GM19324 (cell line): ENCODE measurements around the gene ZNF580.

Experiments
- ATAC-seq: cut with Tn5 transposase; IDR thresholded peaks from one replicate; pipeline ENCODE4 v1.9.1; 2021; ENCODE audit warnings: mild to moderate bottlenecking, moderate library complexity; ENCODE audit not compliant: unreplicated experiment, low FRiP score

The ZNF580 gene

GRCh38 chr19:55640577-55641425 is at the start of gene ZNF580:
ZNF580 (plus strand) TSS chr19:55641002; CDS start chr19:55642509, 1,507 bp downstream.
- ATAC-seq, result peak; percentile 35

GRCh38 chr19:55591555-55591954 is 49.2 kb upstream of the ZNF580 start:
- ATAC-seq, result no peak

GRCh38 chr19:55592391-55593090 is 48.3 kb upstream of the ZNF580 start:
- ATAC-seq, result no peak

- ATAC-seq, result no peak
These were observed 47.6 kb upstream of the ZNF580 start for GRCh38 chr19:55593096-55593772.

GRCh38 chr19:55594996-55595545 is 45.7 kb upstream of the ZNF580 start:
- no peak for ATAC-seq

GRCh38 chr19:55596304-55596703 is 44.5 kb upstream of the ZNF580 start:
- no peak for ATAC-seq

GRCh38 chr19:55597501-55597921 is 43.3 kb upstream of the ZNF580 start:
- no peak for ATAC-seq

GRCh38 chr19:55598034-55598433 is 42.8 kb upstream of the ZNF580 start:
- ATAC-seq, result no peak

- ATAC-seq, result peak; percentile 36
These were observed 41.9 kb upstream of the ZNF580 start for GRCh38 chr19:55598719-55599467.

GRCh38 chr19:55599468-55599841 is 41.3 kb upstream of the ZNF580 start, which contains the start of gene FIZ1:
FIZ1 (minus strand) TSS chr19:55599517; CDS start chr19:55597865, 1,652 bp downstream.
- peak; percentile 61 for ATAC-seq

- ATAC-seq, result peak; percentile 55
These were observed 40.8 kb upstream of the ZNF580 start, which contains the start of gene ZNF524 for GRCh38 chr19:55599842-55600661. ZNF524 (plus strand) TSS chr19:55600288; CDS start chr19:55602113, 1,825 bp downstream.

- no peak for ATAC-seq
These were observed 40.2 kb upstream of the ZNF580 start for GRCh38 chr19:55600662-55601028.

GRCh38 chr19:55601084-55601483 is 39.7 kb upstream of the ZNF580 start:
- no peak for ATAC-seq

GRCh38 chr19:55602104-55603001 is 38.4 kb upstream of the ZNF580 start:
- no peak for ATAC-seq

GRCh38 chr19:55603115-55603514 is 37.7 kb upstream of the ZNF580 start:
- no peak for ATAC-seq

- no peak for ATAC-seq
These were observed 37.1 kb upstream of the ZNF580 start for GRCh38 chr19:55603581-55604292.

GRCh38 chr19:55605207-55605636 is 35.6 kb upstream of the ZNF580 start:
- ATAC-seq, result peak; percentile 82
